ENCODE results near the gene PTHLH.

Gene PTHLH

GRCh38 chr12:27958675-27959074 lies 13.9 kb downstream of the PTHLH start:
- ChIA-PET POLR2A (no interaction called here), CTCF (interaction anchor here (1.2 kb wide), 1 partner anchor 226 kb away, joined by 3 read pairs; no protein-coding TSS in a partner anchor)
- TF ChIP-seq CTCF (IDR thresholded peaks at IDR 0.05; ENCODE audit: insufficient read depth, low read length, missing control alignments): no peak
- DNase-seq (ENCODE audit: low read depth, low spot score): no peak
- H3K4me3 ChIP-seq (ENCODE audit: low read depth, low read length): no peak overlapping the region

GRCh38 chr12:27957366-27957765 lies 15.2 kb downstream of the PTHLH start:
- no peak for DNase-seq (ENCODE audit: low read depth, low spot score)
- no peak for TF ChIP-seq CTCF (IDR thresholded peaks at IDR 0.05; ENCODE audit: insufficient read depth, low read length, missing control alignments)
- ChIA-PET POLR2A (interaction anchor here (0.6 kb wide), 1 partner anchor 16 kb away, joined by 3 read pairs; no protein-coding TSS in a partner anchor), CTCF (interaction anchor here (1.3 kb wide), 3 partner anchors 11 to 18 kb away, joined by 4 to 7 read pairs (median 5); no protein-coding TSS in a partner anchor)
- no peak overlapping the region for H3K4me3 ChIP-seq (ENCODE audit: low read depth, low read length)

DNA sequence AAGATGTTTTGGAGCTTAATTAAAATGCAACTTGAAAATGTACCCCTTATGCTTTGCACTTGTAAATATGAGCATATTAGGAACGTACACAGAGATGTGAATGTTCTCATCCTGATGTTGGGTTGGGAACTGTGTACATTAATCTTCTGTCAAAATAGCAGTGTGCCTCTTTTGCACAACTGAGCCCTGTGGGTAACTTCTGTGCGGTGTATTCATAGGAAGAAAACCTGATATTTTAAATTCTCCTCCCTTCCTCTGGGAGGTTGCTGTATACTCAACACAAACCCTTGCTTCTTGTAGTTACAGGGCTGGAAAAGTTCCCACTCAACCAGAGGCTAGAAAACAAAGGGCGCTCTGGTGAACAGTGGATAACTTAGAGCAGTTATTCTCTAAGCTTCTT lies 18.7 kb downstream of the PTHLH start:
- POLR2A ChIA-PET: no interaction called here
- CTCF ChIA-PET: interaction anchor here (1.1 to 6.4 kb wide), 3 partner anchors 13 to 221 kb away, joined by 3 to 38 read pairs (median 4); no protein-coding TSS in a partner anchor

GRCh38 chr12:27953348-27953747 lies 19.2 kb downstream of the PTHLH start:
- H3K4me3 ChIP-seq (ENCODE audit: low read depth, low read length): no peak overlapping the region
- no peak for DNase-seq (ENCODE audit: low read depth, low spot score)
- CTCF ChIA-PET: interaction anchor here (1.4 to 6.4 kb wide), 2 partner anchors 12 to 220 kb away, joined by 4 to 38 read pairs; no protein-coding TSS in a partner anchor
- no peak for TF ChIP-seq CTCF (IDR thresholded peaks at IDR 0.05; ENCODE audit: insufficient read depth, low read length, missing control alignments)
- POLR2A ChIA-PET: no interaction called here

More for the DNA sequence above, 18.7 kb downstream of the PTHLH start:
- no peak for DNase-seq (ENCODE audit: low read depth, low spot score)
- TF ChIP-seq CTCF (IDR thresholded peaks at IDR 0.05; ENCODE audit: insufficient read depth, low read length, missing control alignments): no peak
- no peak overlapping the region for H3K4me3 ChIP-seq (ENCODE audit: low read depth, low read length)

DNA sequence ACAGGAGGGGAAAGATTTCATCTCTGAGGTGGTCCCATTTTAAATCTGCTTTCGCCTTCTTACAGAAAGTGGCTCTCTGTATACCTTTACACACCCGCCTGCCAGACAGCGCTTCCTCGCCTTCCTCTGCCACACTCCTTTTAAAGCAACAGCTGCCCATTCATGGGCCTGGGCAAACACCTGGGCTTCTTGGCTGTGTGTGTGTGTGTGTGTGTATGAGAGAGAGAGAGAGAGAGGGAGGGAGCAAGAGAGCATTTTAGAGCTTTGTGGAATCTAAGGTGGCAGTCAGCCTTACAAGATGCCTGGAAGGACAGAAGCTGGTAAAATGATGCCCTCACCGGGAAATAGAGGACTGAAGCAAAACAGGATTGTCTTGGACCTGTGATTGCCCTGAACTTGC lies 20.0 kb downstream of the PTHLH start:
- no peak for DNase-seq (ENCODE audit: low read depth, low spot score)
- H3K4me3 ChIP-seq (ENCODE audit: low read depth, low read length): no peak overlapping the region
- ChIA-PET CTCF (interaction anchor here (1.2 to 6.4 kb wide), 3 partner anchors 11 to 219 kb away, joined by 3 to 38 read pairs (median 4); no protein-coding TSS in a partner anchor), POLR2A (no interaction called here)
- no peak for TF ChIP-seq CTCF (IDR thresholded peaks at IDR 0.05; ENCODE audit: insufficient read depth, low read length, missing control alignments)

GRCh38 chr12:27951898-27952297 lies 20.6 kb downstream of the PTHLH start:
- no peak for TF ChIP-seq CTCF (IDR thresholded peaks at IDR 0.05; ENCODE audit: insufficient read depth, low read length, missing control alignments)
- no peak overlapping the region for H3K4me3 ChIP-seq (ENCODE audit: low read depth, low read length)
- no peak for DNase-seq (ENCODE audit: low read depth, low spot score)
- POLR2A ChIA-PET: no interaction called here
- CTCF ChIA-PET: interaction anchor here (1.2 to 6.4 kb wide), 2 partner anchors 11 kb away, joined by 3 to 38 read pairs; no protein-coding TSS in a partner anchor

All from AG04449 (cell line).